H1 (cell line): ENCODE results near the gene OSM. TPM values are rescaled to one million over a fixed set of nuclear protein-coding genes. Genes with fewer than 3 reads are reported as not detected.

ENCODE experiments used
- CBX5 ChIP-seq: fragments of 300-800, 300-1000 bp; sonication (generic); IDR thresholded peaks from 2 replicates; pipeline ENCODE4 v1.7.1; 2016; ENCODE audit warnings: antibody characterized with exemption, low read length, low read depth
- polyA plus RNA-seq, 7 experiments: library from polyadenylated mRNA; depleted of rRNA in 3 of 7; stranded (reverse) in 5 of 7; unstranded in 2 of 7; fragments of >200 nt in 5 of 7; fragments of 200-250 nt in 2 of 7; gene quantifications; 1 replicate in 5 of 7; 2 replicates in 1 of 7; 4 replicates in 1 of 7; pipeline versions ENCODE4 v1.2.1 to v1.2.3, GENCODE V29; 2011 to 2013; ENCODE audit warnings: missing spikeins in 2 of 7, mixed read lengths in 2 of 7
- total RNA-seq: library from RNA; stranded (reverse); fragmentation: NEBNext Ultra II Directional; extraction: Animal tissue kit (Norgen Biotek cat#: 25700); gene quantifications from 2 replicates; pipeline ENCODE4 v1.2.1, GENCODE V29; 2021
- TF ChIP-seq, protein P1 (sequence below): IDR thresholded peaks from 2 replicates; pipeline ENCODE4 v1.6.1; 2011; ENCODE audit warnings: low read length, improper control_type of control experiment

Gene OSM
- total and polyA plus RNA-seq, 2 of the 8 experiments (the other 6 are each of a cell fraction or from before 2014, with no cell fraction given) = not detected

DNA sequence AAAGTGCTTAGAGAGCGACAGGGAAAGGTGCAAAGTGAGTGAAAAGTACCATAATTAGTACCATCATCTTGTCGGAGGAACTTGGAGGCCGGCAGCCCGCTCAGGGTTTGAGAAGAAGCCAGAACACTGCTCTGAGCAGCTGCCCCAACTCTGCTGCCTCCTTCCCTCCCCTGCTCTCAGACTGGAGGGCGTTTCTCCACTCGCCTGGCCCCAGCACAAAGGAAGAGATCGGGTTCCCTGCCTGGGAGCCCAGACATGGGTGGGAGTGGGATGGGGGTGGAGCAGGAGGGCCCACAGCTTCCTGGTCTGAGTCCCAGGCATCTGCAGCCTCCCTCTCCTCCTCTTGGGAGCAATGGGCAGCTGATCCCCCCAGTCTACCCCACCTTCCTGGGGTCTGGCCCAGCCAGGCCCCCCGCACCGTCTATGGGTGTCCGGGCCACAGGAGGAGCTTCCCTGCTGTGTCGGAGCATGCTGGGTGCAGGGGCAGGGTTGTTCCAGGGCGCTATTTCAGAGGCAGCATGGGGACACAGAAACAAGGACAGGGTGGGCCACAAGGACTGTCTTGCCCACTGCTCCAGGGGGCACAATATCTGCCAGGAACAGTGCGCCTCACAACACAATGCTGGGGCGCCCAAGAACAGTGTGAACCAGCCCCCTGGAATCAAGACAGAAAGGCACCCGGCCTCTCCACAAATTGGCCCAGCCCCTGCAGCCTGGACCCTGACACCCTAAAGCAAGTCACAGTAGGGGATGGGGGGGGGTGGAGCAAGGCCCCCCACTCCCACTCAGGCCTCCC, 24.9 kb downstream of the OSM start (continued):
- TF ChIP-seq, protein P1, sequence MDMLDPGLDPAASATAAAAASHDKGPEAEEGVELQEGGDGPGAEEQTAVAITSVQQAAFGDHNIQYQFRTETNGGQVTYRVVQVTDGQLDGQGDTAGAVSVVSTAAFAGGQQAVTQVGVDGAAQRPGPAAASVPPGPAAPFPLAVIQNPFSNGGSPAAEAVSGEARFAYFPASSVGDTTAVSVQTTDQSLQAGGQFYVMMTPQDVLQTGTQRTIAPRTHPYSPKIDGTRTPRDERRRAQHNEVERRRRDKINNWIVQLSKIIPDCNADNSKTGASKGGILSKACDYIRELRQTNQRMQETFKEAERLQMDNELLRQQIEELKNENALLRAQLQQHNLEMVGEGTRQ = no peak
- no peak for TF ChIP-seq CBX5
